GM18526 (cell line): ENCODE measurements around the gene MYO3B.

Source experiments
- POLR2A ChIP-seq: IDR thresholded peaks from 3 replicates; pipeline ENCODE4 v1.6.1; 2011; ENCODE audit not compliant: insufficient read length; ENCODE audit errors: extremely low read depth

Gene MYO3B

DNA sequence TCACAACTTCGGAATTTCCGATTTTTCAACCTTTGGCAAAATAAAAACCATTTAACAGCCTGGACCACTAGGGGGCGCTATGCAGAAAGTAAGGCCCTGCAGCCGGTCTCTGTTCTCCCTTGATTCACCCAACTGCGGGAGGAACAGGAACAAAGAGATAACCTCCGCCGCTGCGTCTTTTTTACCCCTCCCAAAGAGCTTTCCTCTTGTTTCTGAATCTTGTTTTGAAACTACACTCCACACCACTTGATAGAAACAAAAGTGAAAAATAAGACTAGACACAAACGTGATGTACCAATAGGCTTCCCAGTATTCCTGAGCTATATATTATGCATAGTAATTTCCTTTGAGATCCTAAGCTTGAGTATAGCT lies 231.2 kb downstream of the MYO3B start:
- TF ChIP-seq POLR2A = no peak

DNA sequence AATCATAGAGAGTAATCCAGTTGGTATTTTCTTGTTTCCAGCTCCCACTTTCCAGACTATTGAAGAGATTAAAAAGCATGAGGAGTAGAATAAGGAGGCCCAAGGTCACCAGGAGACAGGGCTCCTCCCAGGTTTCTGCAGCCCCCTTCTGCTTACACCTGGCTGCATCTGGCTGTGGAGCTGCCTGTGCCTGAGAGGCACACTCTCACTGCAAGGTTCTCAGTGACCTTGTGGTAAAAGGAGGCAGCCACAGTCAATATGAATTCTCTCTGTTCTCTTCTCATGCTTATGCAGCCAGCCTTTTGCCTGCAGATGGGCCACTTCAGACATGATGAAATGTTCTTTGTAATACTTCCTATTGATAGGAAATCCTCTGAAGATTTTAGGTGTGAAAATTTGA lies 233.7 kb downstream of the MYO3B start:
- TF ChIP-seq POLR2A = no peak

DNA sequence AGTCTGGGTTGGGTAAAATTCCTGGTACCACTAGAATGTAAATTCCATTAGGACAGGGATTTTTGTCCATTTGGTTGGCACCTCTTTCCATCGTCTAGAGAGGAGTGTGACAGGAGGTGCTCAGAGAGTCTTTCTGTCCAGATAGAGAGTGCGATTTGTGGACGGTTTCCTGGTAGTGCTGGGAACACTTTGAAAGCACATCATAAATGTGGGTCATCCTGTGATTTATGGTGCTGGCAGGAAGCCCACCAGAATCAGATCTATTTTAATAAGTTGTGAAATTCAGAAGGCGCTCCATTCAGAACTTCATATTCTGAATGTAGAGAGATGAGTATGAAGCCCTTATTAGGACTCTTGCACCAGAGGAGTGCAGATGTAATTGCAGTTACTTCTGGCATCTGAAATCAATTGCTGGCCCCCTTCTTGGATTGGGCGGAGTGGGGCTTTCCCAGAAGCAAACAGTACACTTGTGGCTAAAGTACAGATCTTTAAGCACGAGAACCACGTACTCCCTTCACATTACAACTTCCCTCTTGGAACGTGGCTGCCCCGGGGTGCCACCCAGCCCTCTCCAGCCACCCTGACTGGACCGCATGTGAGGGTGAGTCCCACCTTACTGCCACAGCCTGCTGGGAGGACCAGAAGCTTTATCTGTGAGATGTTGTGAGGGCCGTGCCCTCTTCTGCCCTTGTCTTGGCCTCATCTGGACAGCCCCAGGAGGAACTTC lies 243.2 kb downstream of the MYO3B start:
- TF ChIP-seq POLR2A = no peak

DNA sequence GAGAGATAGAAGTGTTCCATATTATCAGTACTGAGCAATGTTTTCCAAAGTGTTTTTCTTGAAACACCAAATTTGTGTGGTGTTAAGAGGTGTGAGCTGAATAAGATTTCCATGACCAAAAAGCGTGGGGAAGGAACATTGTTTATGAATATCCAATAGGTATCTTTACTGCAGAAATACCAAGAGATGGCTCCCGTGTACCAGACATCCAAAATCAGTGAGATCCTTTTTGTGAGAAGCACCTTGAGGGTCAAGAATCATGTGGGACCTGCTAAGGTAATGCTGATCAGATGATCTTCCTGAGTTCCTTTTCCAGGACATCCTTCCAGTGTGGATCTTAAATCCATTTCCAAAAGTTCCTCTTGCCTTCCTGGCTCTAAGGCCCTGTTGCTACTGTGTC lies 246.0 kb downstream of the MYO3B start:
- TF ChIP-seq POLR2A = no peak

DNA sequence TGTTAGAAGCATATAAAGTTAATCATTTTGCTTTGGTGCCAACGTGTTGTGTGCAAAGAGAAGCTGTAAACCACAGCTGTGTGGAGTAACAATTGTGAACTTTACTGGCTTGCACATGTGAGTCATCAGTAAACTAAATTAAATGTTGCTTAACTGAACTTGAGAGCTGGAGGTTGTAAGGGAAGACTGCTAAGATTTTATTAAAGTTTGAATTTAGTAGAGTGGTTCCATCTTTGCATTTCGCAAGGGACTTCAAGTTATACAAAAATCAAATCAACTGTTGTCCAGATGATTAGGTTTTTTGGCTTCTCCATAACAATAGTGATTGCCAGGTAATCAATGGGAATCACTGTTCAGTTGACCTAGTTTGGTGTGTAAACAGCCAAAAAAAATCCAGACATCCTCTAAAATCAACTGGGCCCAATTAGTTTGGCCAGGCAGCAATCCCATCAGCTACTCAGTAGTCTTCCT lies 247.4 kb downstream of the MYO3B start:
- TF ChIP-seq POLR2A = no peak

DNA sequence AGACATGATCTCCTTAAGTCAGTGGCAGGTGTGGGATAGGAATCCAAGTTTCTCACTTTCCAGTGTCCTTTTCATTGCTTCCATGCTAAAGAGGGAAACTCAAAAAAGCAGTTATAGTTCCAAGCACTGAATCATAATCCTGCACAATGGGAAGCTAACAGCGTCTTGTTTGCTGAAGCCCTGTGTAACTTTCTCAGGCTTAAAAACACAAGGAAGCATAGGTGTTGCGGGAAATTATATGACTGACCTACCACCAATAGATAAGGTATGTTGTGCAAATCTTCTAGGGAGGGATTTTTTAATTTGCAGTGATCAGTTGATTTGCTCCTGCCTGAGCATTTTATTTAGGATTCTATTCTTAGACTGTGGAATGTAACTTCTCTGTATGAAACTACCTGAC lies 250.9 kb downstream of the MYO3B start:
- no peak for TF ChIP-seq POLR2A

DNA sequence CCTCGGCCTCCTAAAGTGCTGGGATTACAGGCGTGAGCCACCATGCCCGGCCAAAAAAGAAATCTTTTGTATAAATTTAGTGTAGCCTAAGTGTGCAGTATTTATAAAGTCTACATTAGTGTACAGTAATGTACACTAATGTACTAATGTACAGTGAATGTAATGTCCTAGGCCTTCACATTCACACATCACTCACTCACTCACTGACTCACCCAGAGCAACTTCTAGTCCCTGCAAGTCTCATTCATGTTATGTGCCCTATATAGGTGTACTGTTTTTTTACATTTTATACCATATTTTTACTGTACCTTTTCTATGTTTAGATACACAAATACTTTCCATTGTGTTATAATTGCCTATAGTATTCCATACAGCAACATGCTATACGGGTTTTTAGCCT lies 254.9 kb downstream of the MYO3B start:
- no peak for TF ChIP-seq POLR2A

DNA sequence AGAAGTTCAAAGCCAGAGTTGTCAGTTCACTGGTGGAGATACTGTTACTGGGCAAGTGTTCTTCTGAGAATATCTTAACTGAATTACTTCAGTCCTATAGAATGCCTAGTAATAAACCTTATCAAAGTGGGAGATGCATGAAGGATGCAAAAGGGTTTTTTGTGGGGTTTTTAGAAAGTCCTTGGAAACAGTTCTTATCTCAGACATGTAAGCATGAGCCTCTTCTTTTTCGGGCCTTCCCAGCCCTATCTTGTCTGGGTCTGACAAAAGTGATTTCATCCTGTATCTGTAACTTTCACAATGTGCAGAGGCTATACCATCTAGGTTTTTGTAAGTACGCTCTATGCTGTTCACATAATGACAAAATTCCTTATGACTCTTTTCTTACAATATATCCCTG lies 255.5 kb downstream of the MYO3B start:
- TF ChIP-seq POLR2A = no peak

DNA sequence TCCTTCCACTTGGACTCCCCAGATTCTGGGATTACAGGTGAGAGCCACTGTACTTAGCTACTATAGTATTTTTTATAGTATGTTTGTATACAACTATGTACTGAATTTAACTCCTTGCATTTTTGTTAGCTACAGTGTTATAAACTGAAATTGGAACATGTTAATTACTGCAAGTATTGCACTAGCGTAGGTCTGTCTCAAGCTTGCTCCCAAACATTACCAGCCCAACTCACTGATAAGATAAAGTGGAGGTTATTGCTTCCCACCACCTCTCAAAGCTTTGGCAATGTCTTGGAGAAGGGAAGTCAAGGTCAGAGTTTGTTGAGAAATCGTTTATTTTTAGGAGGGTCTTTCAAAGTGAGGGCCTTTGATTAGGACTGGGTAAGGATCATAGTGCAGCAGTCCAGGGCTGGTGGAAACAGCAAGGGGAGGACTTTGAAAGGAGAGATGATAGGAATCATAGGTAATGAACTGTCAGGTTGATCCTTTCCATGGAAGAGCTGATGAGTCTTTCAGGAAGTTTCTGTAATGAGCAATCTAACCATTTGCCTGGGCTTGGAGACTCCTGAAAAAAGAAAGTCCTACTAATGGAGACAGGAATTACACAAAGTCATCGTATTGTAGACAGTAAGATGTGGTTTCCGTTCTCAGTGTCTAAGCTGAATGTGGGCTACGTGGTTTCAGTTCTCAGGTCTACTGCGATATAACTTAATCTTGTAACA lies 257.1 kb downstream of the MYO3B start:
- TF ChIP-seq POLR2A = no peak

DNA sequence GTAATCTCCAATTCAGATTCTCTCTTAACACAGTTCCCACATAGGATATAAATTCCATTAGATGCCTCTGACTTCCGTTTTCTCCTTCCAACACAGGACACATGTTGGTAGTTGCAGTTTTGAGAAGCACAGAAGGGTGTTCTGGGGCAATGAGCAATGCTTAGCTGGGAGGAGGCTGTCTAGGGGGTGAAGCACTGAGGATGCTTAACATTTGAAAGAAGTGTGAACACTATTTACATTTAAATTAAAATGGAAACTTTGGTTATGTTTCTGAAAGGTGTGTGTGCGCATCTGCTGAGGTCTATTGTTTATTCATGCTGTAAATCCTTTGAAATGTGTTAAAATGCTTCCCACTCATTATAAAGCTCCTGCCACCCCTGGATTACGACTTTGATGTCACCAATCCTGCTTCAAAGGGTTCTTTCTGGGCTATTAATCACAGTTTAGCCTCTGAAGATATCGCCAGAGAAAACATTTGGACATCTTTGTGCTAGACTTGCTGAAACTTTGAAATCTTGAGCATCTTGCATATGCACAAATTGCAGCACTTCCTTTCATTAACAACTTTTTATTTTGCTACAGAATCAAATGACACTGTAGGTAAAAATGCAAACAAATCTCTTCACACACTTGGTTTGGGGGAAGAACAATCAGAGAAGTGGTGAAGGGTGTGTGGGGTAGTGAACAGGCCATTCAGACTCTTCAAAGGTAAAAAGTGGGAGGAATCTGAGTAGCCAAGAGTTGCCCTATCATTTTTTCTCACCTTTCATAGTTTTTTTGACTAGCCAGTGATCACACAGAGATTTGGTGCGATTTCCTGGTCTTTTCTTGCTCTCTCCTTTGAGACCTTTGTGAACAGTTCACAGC lies 258.4 kb downstream of the MYO3B start:
- no peak for TF ChIP-seq POLR2A

DNA sequence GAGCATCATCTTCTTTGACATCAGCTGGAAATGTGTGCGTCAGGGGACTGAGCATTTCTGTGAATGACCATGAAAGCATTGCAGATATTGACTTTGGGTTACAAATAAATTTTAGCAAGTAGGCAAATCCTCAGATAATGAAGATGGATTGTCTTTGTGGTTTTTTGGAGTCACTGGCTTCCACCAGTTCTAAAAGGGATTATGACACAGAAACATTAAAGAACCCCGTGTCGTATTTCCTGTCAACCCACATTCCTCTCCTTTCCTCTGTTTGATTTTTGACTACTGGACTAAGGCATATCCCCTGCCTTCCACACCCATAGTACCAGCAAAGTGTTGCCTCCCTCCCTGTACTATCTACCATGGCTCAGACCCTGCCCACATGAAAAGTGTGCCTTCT lies 268.1 kb downstream of the MYO3B start:
- no peak for TF ChIP-seq POLR2A

DNA sequence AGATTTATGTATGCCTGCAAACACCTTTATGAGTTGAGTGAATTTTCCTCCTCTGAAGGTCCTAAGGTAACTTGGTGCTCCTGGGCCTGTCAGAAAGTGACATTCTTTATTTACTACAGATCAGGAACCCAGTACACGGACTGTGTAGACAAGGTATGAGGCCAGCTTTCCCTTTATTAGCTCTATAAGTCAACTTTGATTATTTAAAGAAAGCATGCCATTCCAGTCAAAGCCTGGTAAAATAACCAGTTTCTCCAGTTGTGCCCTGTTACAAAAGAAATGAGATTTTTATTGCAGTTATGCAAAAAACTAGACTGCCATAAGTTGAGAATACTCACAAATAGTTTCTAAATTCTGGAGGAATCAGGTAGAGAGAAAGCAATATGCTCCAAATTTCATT lies 271.1 kb downstream of the MYO3B start:
- TF ChIP-seq POLR2A = no peak

DNA sequence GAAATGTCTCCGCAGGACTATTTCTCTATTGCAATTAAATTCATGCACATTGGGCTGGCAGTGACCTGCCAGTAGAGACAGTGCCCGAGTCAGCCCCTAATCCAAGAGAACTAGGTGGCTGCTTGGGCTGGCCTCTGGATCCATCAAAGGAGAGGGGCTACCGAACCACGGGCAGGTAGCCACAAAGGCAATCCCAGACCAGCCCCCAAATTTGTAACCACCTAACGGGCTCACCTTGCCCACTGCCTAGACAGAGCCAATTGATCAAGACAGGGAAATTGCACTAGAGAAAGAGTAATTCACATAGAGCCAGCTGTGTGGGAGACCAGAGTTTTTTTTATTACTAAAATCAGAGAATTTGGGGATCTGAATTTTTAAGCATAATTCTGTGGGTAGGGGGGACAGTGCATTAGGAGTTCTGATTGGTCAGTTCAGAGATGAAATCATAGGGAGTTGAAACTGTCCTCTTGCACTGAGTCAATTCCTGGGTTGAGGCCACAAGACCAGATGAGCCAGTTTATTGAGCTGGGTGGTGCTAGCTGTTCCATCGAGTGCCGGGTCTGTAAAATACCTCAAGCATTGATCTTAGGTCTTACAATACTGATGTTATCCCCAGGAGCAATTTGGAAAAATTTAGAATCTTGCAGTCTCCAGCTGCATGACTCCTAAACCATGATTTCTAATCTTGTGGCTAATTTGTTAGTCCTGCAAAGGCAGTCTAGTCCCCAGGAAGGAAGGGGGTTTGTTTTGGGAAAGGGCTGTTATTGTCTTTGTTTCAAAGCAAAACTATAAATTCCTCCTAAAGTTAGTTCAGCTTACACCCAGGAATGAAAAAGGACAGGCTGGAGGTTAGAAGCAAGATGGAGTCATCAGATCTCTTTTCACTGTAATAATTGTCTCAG lies 276.8 kb downstream of the MYO3B start:
- TF ChIP-seq POLR2A = no peak

DNA sequence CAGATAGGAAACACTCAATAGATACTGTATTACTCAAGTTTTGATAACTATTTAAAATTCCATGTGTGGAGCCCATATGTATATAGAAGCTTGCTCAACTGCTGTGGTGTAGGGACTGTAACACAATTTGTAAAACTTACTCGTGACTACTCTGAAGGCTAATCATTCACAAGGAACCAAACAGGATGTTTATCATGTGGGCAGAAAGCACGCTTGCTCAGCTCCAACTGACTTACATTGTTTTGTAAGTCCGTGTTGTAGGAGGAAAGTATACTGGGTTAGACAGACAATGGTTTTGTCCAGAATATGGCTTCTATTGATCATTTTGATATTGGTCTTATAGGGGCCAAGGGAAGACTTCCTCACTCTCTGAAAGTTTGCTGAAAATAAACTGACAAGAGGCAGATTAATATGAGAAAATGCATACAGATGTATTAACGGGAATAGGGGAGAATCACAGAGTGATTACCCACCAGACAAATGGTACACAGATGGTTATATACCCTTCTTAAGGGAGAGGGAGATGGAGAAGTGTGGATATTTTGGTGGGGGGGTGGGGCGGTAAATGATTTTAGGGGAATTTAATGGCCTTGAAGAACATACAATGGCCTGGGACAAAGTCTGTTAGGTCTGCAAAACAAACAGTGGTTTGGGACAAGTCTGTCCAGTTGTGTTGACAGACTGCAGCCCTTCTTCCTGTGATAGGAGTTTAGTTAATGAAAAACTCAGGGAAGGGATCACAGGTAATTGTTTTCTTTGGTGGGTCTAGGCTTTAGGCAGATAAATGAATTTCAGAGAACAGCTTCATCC lies 277.9 kb downstream of the MYO3B start:
- no peak for TF ChIP-seq POLR2A
